ENCODE results near the gene TMEM100. TPM values are rescaled to one million over a fixed set of nuclear protein-coding genes. Genes with fewer than 3 reads are reported as not detected.

The TMEM100 gene
- total RNA-seq, 5 donors from 2014 or later (not counting 1 experiment from before 2014, with no cell fraction given) = 0.35 TPM; not detected in 4

DNA sequence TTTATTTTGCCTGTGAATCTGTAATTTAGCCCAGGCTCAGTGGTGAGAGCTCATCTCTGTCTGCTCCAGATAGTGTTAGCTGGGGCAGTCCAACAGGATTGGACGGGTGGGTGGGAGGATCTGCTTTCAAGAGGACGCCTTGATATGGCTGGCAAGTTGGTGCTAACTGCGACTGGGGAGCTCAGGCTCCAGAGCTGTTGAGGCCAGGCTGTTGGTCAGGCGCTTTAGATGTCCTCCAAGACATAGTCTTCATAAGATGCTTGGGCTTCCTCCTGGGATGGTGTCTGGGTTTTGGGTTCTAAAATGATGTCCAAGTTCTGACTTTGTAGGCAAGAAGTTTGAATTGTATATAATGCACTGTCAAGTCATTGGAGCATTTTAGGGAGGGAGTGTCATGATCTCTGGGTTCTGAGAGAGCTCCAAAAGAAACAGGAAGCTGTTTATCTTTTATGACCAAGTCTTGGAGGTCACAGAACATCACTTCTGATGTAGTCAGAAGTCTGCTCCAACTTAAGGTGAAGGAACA, 15.4 kb upstream of the TMEM100 start:
- no peaks in the 10 kb centered on the region for H3K4me1 ChIP-seq (ENCODE audit: control insufficient read depth in 1 of 2, extremely low read depth in 1 of 2, insufficient read depth in 2 of 2, low read length in 2 of 2)
- no peak for DNase-seq
- ChIA-PET POLR2A (no interaction called here), CTCF (interaction anchor here in 1 of 2 donors (0.6 kb wide), 1 partner anchor 143 kb away, joined by 5 read pairs; no protein-coding TSS in a partner anchor)
- H3K36me3 Mint-ChIP-seq = no peaks in the 10 kb centered on the region
- no peaks in the 10 kb centered on the region for H3K9me3 ChIP-seq
- H3K27ac Mint-ChIP-seq = no peak overlapping the region
- H3K27me3 ChIP-seq (replicated peaks in 1 of 2; ENCODE audit: control insufficient read depth in 2 of 2, extremely low read depth in 1 of 2, insufficient read depth in 2 of 2, low read length in 1 of 2) = peaks cover 0 to 3% of the 10 kb centered on the region in 2 experiments
- no peak overlapping the region for H3K27ac ChIP-seq (ENCODE audit: low read length)
- 78% methylated on average over 4 of the region's 4 CpGs for WGBS (ENCODE audit: insufficient coverage)
- peaks cover 4 to 7% of the 10 kb centered on the region in 2 donors for H3K27me3 Mint-ChIP-seq
- no peaks in the 10 kb centered on the region for H3K36me3 ChIP-seq (ENCODE audit: control insufficient read depth in 2 of 2, extremely low read depth in 1 of 2, insufficient read depth in 1 of 2, low read length in 1 of 2)
- H3K4me3 Mint-ChIP-seq = no peak overlapping the region
- H3K9me3 Mint-ChIP-seq = no peaks in the 10 kb centered on the region
- H3K4me1 Mint-ChIP-seq = peaks cover 0 to 2% (median 0%) of the 10 kb centered on the region in 3 donors
- ATAC-seq (replicated peaks in 1 of 4) = no peak
- H3K4me3 ChIP-seq (ENCODE audit: control insufficient read depth in 1 of 2, extremely low read depth in 1 of 2, low read length in 1 of 2) = no peak overlapping the region

DNA sequence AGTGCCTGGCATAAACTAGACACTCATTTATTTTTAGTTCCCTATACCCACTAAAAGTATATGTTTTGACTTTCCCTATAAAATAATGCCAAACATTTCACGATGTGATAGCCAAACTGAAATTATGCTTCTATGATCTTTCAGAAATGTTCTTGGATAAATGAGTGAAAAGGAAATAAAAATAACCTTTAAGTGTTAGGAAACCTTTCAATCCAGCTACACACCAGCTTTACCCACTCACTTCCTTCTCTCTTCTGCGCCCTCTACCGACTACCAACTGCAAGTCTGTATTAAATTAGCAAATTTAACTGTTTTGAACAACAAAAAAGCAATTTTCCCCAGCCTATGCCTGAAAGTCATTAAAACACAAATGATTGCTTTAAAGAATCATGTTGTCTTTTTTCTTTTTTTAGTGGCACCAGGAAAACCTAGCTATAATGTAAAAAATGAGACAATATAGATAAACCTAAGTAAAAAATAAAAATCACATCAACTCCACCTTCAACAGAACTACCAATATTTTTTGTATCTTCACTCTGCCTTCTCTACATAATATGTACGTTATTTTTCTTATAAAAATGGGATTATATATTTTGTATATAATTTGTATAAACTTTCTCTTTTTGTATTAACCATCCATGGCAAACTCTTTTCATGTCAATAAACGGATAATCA, 13.2 kb upstream of the TMEM100 start:
- WGBS (ENCODE audit: insufficient coverage) = 0% methylated on average over 2 of the region's 5 CpGs
- H3K4me3 ChIP-seq (ENCODE audit: control insufficient read depth in 1 of 2, extremely low read depth in 1 of 2, low read length in 1 of 2) = no peak overlapping the region
- H3K27ac Mint-ChIP-seq = no peak overlapping the region

DNA sequence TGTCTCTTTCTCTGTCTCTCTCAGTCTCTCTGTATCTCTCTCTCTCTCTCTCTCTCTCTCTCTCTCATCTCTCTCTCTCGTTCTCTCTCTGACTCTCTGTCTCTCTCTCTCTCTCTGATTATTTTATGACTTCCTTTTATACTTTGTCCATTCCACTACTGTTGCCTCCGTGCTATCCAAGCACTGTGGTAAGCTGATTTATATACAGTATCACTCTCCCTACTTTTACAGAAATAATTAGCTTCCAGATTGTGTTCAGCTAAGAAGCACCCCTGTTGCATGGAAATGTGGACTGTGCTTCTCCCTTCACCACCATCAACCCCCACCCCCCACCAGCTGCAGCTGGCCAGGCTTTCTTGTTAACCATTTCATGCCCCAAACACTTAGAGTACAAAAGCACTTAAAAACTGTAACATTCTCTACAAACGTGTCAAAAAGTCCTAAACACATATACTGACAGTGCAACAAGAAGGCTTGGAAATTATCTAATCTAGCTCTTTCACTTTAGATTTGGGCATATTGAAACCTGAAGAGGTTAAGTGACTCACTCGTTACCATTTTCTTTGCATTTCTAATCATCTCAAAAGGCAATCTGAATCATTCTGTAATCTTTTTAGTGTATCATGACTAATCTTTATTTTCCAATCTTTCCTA, 11.6 kb upstream of the TMEM100 start:
- POLR2A ChIA-PET = no interaction called here

More for the DNA sequence above, 13.2 kb upstream of the TMEM100 start:
- ChIA-PET POLR2A (no interaction called here), CTCF (interaction anchor here (1.7 to 2.0 kb wide), 3 partner anchors 15 to 19 kb away, joined by 4 to 6 read pairs (median 5); partner anchors contain the start of gene PCTP (in 1 of the 2))
- Histone ChIP-seq H3K27me3 (replicated peaks in 1 of 2; ENCODE audit: control insufficient read depth in 2 of 2, extremely low read depth in 1 of 2, insufficient read depth in 2 of 2, low read length in 1 of 2) (peaks cover 0 to 6% of the 10 kb centered on the region in 2 experiments), H3K27ac (ENCODE audit: low read length) (no peak overlapping the region), H3K9me3 (no peaks in the 10 kb centered on the region), H3K36me3 (ENCODE audit: control insufficient read depth in 2 of 2, extremely low read depth in 1 of 2, insufficient read depth in 1 of 2, low read length in 1 of 2) (no peaks in the 10 kb centered on the region), H3K4me1 (ENCODE audit: control insufficient read depth in 1 of 2, extremely low read depth in 1 of 2, insufficient read depth in 2 of 2, low read length in 2 of 2) (no peaks in the 10 kb centered on the region)
- H3K4me3 Mint-ChIP-seq = no peak overlapping the region
- ATAC-seq (replicated peaks in 1 of 4) (no peak), DNase-seq (peak in 19 of 35 experiments; percentile 5 to 53 (median 14))
- no peaks in the 10 kb centered on the region for H3K4me1 Mint-ChIP-seq
- H3K36me3 Mint-ChIP-seq = no peaks in the 10 kb centered on the region
- H3K27me3 Mint-ChIP-seq = peaks cover 11 to 16% of the 10 kb centered on the region in 2 donors
- no peaks in the 10 kb centered on the region for H3K9me3 Mint-ChIP-seq

DNA sequence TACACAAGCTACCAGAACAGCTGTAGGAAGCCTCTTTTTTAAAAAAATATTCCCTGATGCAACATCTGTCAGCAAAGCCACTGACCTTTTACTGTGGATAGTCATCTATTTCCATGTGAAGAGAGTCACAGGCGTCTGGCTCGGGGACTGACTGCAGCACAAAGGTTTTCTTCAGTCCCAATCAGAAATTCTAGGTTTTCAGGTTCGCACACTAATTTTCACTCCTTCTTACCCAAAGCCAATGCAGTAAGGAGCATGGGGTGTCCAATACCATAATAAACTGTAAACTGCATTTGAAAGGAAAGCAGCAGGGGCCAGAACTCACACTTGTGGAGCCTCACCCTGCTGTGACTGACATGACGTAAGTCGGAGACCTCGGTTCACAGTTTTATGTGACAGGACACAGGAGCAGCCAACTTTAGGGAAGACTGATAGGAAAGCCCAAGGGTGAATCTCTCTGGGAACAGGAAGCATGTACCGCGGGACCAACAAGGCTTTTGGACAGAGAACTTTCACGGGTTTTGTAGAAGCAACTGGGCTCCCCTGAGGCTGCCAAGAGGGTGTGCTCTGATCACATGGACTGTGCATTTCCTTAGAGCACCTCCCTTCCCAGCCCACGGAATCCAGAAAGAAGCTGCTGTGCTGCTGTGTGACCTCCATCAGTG, 9.1 kb upstream of the TMEM100 start:
- no peaks in the 10 kb centered on the region for H3K36me3 Mint-ChIP-seq
- peaks cover 3% of the 10 kb centered on the region in 2 experiments for H3K27me3 ChIP-seq (replicated peaks in 1 of 2; ENCODE audit: control insufficient read depth in 2 of 2, extremely low read depth in 1 of 2, insufficient read depth in 2 of 2, low read length in 1 of 2)
- ChIA-PET CTCF (no interaction called here), POLR2A (no interaction called here)
- H3K27me3 Mint-ChIP-seq = peaks cover 26 to 35% of the 10 kb centered on the region in 2 donors
- no peak overlapping the region for H3K4me3 ChIP-seq (ENCODE audit: control insufficient read depth in 1 of 2, extremely low read depth in 1 of 2, low read length in 1 of 2)
- no peak overlapping the region for H3K27ac ChIP-seq (ENCODE audit: low read length)
- no peaks in the 10 kb centered on the region for H3K9me3 Mint-ChIP-seq
- DNase-seq = no peak
- no peaks in the 10 kb centered on the region for H3K4me1 ChIP-seq (ENCODE audit: control insufficient read depth in 1 of 2, extremely low read depth in 1 of 2, insufficient read depth in 2 of 2, low read length in 2 of 2)
- no peaks in the 10 kb centered on the region for H3K36me3 ChIP-seq (ENCODE audit: control insufficient read depth in 2 of 2, extremely low read depth in 1 of 2, insufficient read depth in 1 of 2, low read length in 1 of 2)
- H3K4me1 Mint-ChIP-seq = no peaks in the 10 kb centered on the region
- ATAC-seq (replicated peaks in 1 of 4) = no peak
- H3K27ac Mint-ChIP-seq = no peak overlapping the region
- no peaks in the 10 kb centered on the region for H3K9me3 ChIP-seq
- WGBS (ENCODE audit: insufficient coverage) = 77% methylated on average over 7 of the region's 10 CpGs
- H3K4me3 Mint-ChIP-seq = no peak overlapping the region

More for the DNA sequence above, 11.6 kb upstream of the TMEM100 start:
- H3K4me1 ChIP-seq (ENCODE audit: control insufficient read depth in 1 of 2, extremely low read depth in 1 of 2, insufficient read depth in 2 of 2, low read length in 2 of 2) = no peaks in the 10 kb centered on the region
- Mint-ChIP-seq H3K27me3 (peaks cover 11 to 18% of the 10 kb centered on the region in 2 donors), H3K27ac (no peak overlapping the region), H3K36me3 (no peaks in the 10 kb centered on the region), H3K4me3 (no peak overlapping the region), H3K4me1 (no peaks in the 10 kb centered on the region), H3K9me3 (no peaks in the 10 kb centered on the region)
- no peak for DNase-seq
- peaks cover under 1 to 6% of the 10 kb centered on the region in 2 experiments for H3K27me3 ChIP-seq (replicated peaks in 1 of 2; ENCODE audit: control insufficient read depth in 2 of 2, extremely low read depth in 1 of 2, insufficient read depth in 2 of 2, low read length in 1 of 2)
- no peaks in the 10 kb centered on the region for H3K36me3 ChIP-seq (ENCODE audit: control insufficient read depth in 2 of 2, extremely low read depth in 1 of 2, insufficient read depth in 1 of 2, low read length in 1 of 2)
- H3K4me3 ChIP-seq (ENCODE audit: control insufficient read depth in 1 of 2, extremely low read depth in 1 of 2, low read length in 1 of 2) = no peak overlapping the region
- CTCF ChIA-PET = interaction anchor here (0.6 to 2.0 kb wide), 9 partner anchors 8 to 202 kb away, joined by 3 to 6 read pairs (median 3); partner anchors contain the start of genes PCTP (in 1 of the 2) and TMEM100 (in 1 of the 2)
- WGBS (ENCODE audit: insufficient coverage) = 40% methylated on average over 1 of the region's 4 CpGs
- no peak for ATAC-seq (replicated peaks in 1 of 4)
- no peak overlapping the region for H3K27ac ChIP-seq (ENCODE audit: low read length)
- no peaks in the 10 kb centered on the region for H3K9me3 ChIP-seq

DNA sequence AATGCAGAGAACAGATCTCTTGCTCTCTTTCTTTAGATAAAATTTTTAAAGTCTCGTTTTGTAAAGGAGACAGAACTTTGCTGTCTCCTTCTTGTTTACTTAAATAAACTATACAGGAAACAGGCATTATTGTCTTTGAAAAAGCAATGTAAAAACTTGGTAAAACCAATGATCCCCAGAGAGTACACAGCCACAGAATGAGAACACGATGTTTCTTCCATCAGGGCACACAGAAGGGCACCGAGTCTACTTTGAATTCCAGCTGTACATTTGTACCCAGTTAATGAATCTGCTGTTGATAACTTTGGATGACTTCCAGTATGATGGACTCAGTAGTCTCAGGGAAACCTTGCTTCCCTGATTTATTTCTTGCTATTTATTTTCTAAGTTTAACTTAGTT, 8.1 kb upstream of the TMEM100 start:
- peaks cover 32 to 41% of the 10 kb centered on the region in 2 donors for H3K27me3 Mint-ChIP-seq
- H3K36me3 ChIP-seq (ENCODE audit: control insufficient read depth in 2 of 2, extremely low read depth in 1 of 2, insufficient read depth in 1 of 2, low read length in 1 of 2) = no peaks in the 10 kb centered on the region
- peaks cover 3% of the 10 kb centered on the region in 2 experiments for H3K27me3 ChIP-seq (replicated peaks in 1 of 2; ENCODE audit: control insufficient read depth in 2 of 2, extremely low read depth in 1 of 2, insufficient read depth in 2 of 2, low read length in 1 of 2)
- WGBS (ENCODE audit: insufficient coverage) = 100% methylated on average over 1 of the region's 3 CpGs
- no peak overlapping the region for H3K4me3 ChIP-seq (ENCODE audit: control insufficient read depth in 1 of 2, extremely low read depth in 1 of 2, low read length in 1 of 2)
- H3K9me3 Mint-ChIP-seq = no peaks in the 10 kb centered on the region
- DNase-seq (no peak), ATAC-seq (replicated peaks in 1 of 4) (no peak)
- H3K27ac ChIP-seq (ENCODE audit: low read length) = no peak overlapping the region
- no peaks in the 10 kb centered on the region for H3K4me1 ChIP-seq (ENCODE audit: control insufficient read depth in 1 of 2, extremely low read depth in 1 of 2, insufficient read depth in 2 of 2, low read length in 2 of 2)
- no peaks in the 10 kb centered on the region for H3K36me3 Mint-ChIP-seq
- ChIA-PET CTCF (no interaction called here), POLR2A (no interaction called here)
- no peak overlapping the region for H3K27ac Mint-ChIP-seq
- H3K9me3 ChIP-seq = no peaks in the 10 kb centered on the region
- no peak overlapping the region for H3K4me3 Mint-ChIP-seq
- H3K4me1 Mint-ChIP-seq = no peaks in the 10 kb centered on the region

DNA sequence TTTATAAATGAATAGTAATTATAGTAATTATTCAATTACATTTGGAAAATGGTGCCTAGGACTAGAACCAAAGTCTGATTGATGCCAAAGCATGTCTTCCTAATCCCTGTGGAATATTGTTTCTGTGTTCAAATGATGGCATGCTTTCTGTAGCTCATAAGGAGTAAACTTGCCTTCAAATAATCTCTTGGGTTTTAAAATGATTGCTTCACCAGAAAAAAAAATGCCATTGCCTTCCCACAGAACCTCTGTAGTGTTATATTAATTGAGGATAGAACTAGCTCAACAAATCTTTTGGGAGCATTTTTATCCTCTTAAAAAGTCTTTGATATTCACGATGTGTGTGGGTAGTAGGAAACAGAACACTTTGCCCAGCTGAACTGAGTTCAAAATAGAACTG, 7.7 kb upstream of the TMEM100 start:
- WGBS (ENCODE audit: insufficient coverage) = no CpG with 5 or more reads among the region's 1 CpG
- Mint-ChIP-seq H3K36me3 (no peaks in the 10 kb centered on the region), H3K27ac (no peak overlapping the region), H3K9me3 (no peaks in the 10 kb centered on the region), H3K27me3 (peaks cover 33 to 43% of the 10 kb centered on the region in 2 donors), H3K4me3 (no peak overlapping the region), H3K4me1 (no peaks in the 10 kb centered on the region)
- no peak overlapping the region for H3K27ac ChIP-seq (ENCODE audit: low read length)
- ATAC-seq (replicated peaks in 1 of 4) (no peak), DNase-seq (no peak)
- no peak overlapping the region for H3K4me3 ChIP-seq (ENCODE audit: control insufficient read depth in 1 of 2, extremely low read depth in 1 of 2, low read length in 1 of 2)
- peaks cover 3 to 4% of the 10 kb centered on the region in 2 experiments for H3K27me3 ChIP-seq (replicated peaks in 1 of 2; ENCODE audit: control insufficient read depth in 2 of 2, extremely low read depth in 1 of 2, insufficient read depth in 2 of 2, low read length in 1 of 2)
- no peaks in the 10 kb centered on the region for H3K4me1 ChIP-seq (ENCODE audit: control insufficient read depth in 1 of 2, extremely low read depth in 1 of 2, insufficient read depth in 2 of 2, low read length in 2 of 2)
- no peaks in the 10 kb centered on the region for H3K36me3 ChIP-seq (ENCODE audit: control insufficient read depth in 2 of 2, extremely low read depth in 1 of 2, insufficient read depth in 1 of 2, low read length in 1 of 2)
- POLR2A ChIA-PET = no interaction called here
- no peaks in the 10 kb centered on the region for H3K9me3 ChIP-seq
- CTCF ChIA-PET = no interaction called here
